ENCODE measurements around the gene ERBB3. TPM values are rescaled to one million over a fixed set of nuclear protein-coding genes. Genes with fewer than 3 reads are reported as not detected.
"Not testable (repeated sequence)": the region's sequence is repeated elsewhere in the genome, so short reads cannot be mapped to it uniquely, and the experiment has no call there.

The ERBB3 gene
- total RNA-seq, 1 experiment from 2014 or later: 64.3 TPM

GRCh38 chr12:56046027-56046780 lies 33.8 kb upstream of the ERBB3 start (continued):
- TF ChIP-seq NR3C1 (CRISPR knock-in tag; conservative IDR thresholded peaks at IDR 0.05; ENCODE audit: low read depth) (no peak), ZNF232 (CRISPR knock-in tag; IDR thresholded peaks at IDR 0.05) (no peak), ERG (CRISPR knock-in tag; IDR thresholded peaks at IDR 0.05) (0 out of 2 replicates have a peak, but pooled peaks have one; percentile 73), HMGA2 (CRISPR knock-in tag; IDR thresholded peaks at IDR 0.05) (no peak), RORB (CRISPR knock-in tag; IDR thresholded peaks at IDR 0.05) (no peak), ESRRA (CRISPR knock-in tag; IDR thresholded peaks at IDR 0.05; ENCODE audit: borderline replicate concordance) (no peak), ZNF138 (CRISPR knock-in tag; conservative IDR thresholded peaks at IDR 0.05) (no peak)

- Mint-ChIP-seq H3K36me3 (no peaks in the 10 kb centered on the region), H3K27ac (no peak overlapping the region), H3K4me3 (no peak overlapping the region), H3K9me3 (no peaks in the 10 kb centered on the region), H3K4me1 (no peaks in the 10 kb centered on the region), H3K27me3 (ENCODE audit: low read depth) (no peaks in the 10 kb centered on the region)
- DNase-seq (ENCODE audit: low spot score) (no peak), ATAC-seq (no peak)
- TF ChIP-seq NFATC4 (CRISPR knock-in tag; IDR thresholded peaks at IDR 0.05): no peak
- ChIA-PET CTCF (interaction anchor here (0.9 kb wide), 1 partner anchor 32 kb away, joined by 4 read pairs; no protein-coding TSS in a partner anchor), POLR2A (interaction anchor here (0.6 kb wide), 1 partner anchor 25 kb away, joined by 6 read pairs; no protein-coding TSS in a partner anchor)
Observed at GRCh38 chr12:56053407-56053893, 26.5 kb upstream of the ERBB3 start.

- H3K27ac Mint-ChIP-seq; H3K4me3 Mint-ChIP-seq; DNase-seq (ENCODE audit: low spot score); H3K36me3 Mint-ChIP-seq; H3K27me3 Mint-ChIP-seq (ENCODE audit: low read depth); H3K4me1 Mint-ChIP-seq; ATAC-seq; H3K9me3 Mint-ChIP-seq; POLR2A ChIA-PET: not testable (repeated sequence)
- CTCF ChIA-PET: interaction anchor here (0.8 to 3.3 kb wide), 3 partner anchors 13 to 64 kb away, joined by 3 to 10 read pairs (median 4); partner anchors contain the start of gene SUOX
Observed at GRCh38 chr12:56059964-56060363, 20.0 kb upstream of the ERBB3 start.

GRCh38 chr12:56061982-56062381 lies 18.0 kb upstream of the ERBB3 start:
- DNase-seq (ENCODE audit: low spot score) (no peak), ATAC-seq (no peak)
- ChIA-PET CTCF (interaction anchor here (1.0 to 3.3 kb wide), 4 partner anchors 15 to 88 kb away, joined by 3 to 10 read pairs (median 4); partner anchors contain the start of gene RAB5B), POLR2A (no interaction called here)
- TF ChIP-seq ZBTB21 (CRISPR knock-in tag; IDR thresholded peaks at IDR 0.05; ENCODE audit: borderline replicate concordance): no peak
- no peak overlapping the region for H3K4me3 Mint-ChIP-seq
- no peak overlapping the region for H3K27ac Mint-ChIP-seq
- no peaks in the 10 kb centered on the region for H3K27me3 Mint-ChIP-seq (ENCODE audit: low read depth)
- H3K4me1 Mint-ChIP-seq: no peaks in the 10 kb centered on the region
- no peaks in the 10 kb centered on the region for H3K36me3 Mint-ChIP-seq
- H3K9me3 Mint-ChIP-seq: no peaks in the 10 kb centered on the region

- CTCF ChIA-PET: interaction anchor here (0.5 to 0.6 kb wide), 2 partner anchors 27 to 102 kb away, joined by 4 to 5 read pairs; no protein-coding TSS in a partner anchor
- Mint-ChIP-seq H3K36me3 (no peaks in the 10 kb centered on the region), H3K9me3 (no peaks in the 10 kb centered on the region), H3K27ac (no peak overlapping the region), H3K4me3 (no peak overlapping the region), H3K27me3 (ENCODE audit: low read depth) (no peaks in the 10 kb centered on the region), H3K4me1 (no peaks in the 10 kb centered on the region)
- POLR2A ChIA-PET: interaction anchor here (0.6 kb wide), 1 partner anchor 224 kb away, joined by 5 read pairs; no protein-coding TSS in a partner anchor
- DNase-seq (ENCODE audit: low spot score) (no peak), ATAC-seq (no peak)
- no peak for TF ChIP-seq MLX (CRISPR knock-in tag; IDR thresholded peaks at IDR 0.05)
Observed at GRCh38 chr12:56062996-56063395, 17.0 kb upstream of the ERBB3 start.

GRCh38 chr12:56071648-56072047 lies 8.3 kb upstream of the ERBB3 start:
- Mint-ChIP-seq H3K27me3 (ENCODE audit: low read depth) (no peaks in the 10 kb centered on the region), H3K27ac (no peak overlapping the region), H3K4me1 (no peaks in the 10 kb centered on the region), H3K9me3 (no peaks in the 10 kb centered on the region), H3K36me3 (no peaks in the 10 kb centered on the region), H3K4me3 (no peak overlapping the region)
- DNase-seq (ENCODE audit: low spot score) (no peak), ATAC-seq (no peak)
- CTCF ChIA-PET: interaction anchor here (1.5 kb wide), 1 partner anchor 14 kb away, joined by 3 read pairs; no protein-coding TSS in a partner anchor
- POLR2A ChIA-PET: no interaction called here
- TF ChIP-seq CTCF (IDR thresholded peaks at IDR 0.05) (no peak), ZNF671 (CRISPR knock-in tag; IDR thresholded peaks at IDR 0.05) (no peak), NR2C2 (CRISPR knock-in tag; IDR thresholded peaks at IDR 0.05) (no peak), IRF1 (CRISPR knock-in tag; IDR thresholded peaks at IDR 0.05) (no peak), CBFB (CRISPR knock-in tag; IDR thresholded peaks at IDR 0.05; ENCODE audit: low read depth) (no peak), ZNF138 (CRISPR knock-in tag; conservative IDR thresholded peaks at IDR 0.05) (no peak), CREM (CRISPR knock-in tag; IDR thresholded peaks at IDR 0.05) (no peak), ATF3 (CRISPR knock-in tag; conservative IDR thresholded peaks at IDR 0.05) (no peak), ETV6 (CRISPR knock-in tag; IDR thresholded peaks at IDR 0.05) (no peak)
